CD4-positive, alpha-beta T cell treated with Interleukin-6 at 100 ng/mL for 8 hours (primary cell): ENCODE data around the gene GLB1L2.

Experiments used
- DNase-seq: peaks from one replicate; pipeline ENCODE4 v3.0.0-alpha.2; 2020; ENCODE audit warnings: mixed read lengths, low spot score

The GLB1L2 gene

DNA sequence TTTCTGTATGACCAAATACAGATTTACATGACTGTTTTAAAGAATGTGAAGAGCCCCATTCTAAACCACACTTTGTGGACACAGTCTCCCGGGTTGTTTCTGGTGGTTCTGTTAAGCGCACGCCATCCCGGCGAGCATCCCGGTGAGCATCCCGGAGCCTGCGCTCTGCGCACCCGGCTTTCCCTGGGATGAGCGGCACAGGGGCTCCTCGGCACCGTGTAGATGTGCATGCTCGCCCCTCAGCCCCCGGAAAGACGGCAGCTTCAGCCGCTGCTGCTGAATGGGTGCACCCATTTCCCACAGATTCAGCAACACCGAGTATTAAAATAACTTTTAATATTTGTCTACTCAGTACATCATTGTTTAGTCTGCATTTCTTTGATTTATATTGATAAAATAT, 36.0 kb downstream of the GLB1L2 start:
- DNase-seq = no peak

DNA sequence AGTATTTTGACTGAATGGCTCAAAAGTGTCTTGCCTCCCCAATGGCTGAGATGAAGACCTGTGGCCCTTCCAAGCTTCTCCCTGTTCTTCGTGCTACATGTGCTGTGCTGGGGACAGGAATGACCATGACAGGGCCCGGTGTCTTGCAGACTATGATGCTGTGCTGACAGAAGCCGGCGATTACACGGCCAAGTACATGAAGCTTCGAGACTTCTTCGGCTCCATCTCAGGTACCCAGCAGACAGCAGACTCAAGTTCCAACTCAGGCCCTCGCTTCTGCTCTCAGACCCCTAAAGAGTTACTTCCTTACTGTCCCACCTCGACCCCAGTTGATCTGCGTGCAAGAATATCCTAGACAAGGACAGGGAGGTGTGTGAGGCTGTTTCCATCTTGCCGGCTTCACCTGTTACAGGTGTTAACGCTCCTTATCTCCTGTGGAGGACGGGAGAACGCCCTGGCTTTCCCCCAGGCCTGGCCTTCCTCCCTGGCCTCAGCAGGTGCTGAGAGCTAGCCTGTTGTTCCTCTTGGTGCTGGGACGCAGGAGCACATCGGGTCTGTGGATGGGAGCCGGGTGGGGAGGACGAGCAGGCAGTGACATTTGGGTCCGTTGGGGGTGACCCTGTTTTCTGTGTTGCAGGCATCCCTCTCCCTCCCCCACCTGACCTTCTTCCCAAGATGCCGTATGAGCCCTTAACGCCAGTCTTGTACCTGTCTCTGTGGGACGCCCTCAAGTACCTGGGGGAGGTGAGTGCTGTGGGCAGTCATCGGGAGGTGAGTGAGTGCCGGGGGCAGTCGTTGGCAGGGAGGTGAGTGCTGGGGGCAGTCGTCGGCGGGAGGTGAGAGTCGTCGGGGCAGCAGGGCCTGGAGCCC, 38.1 kb downstream of the GLB1L2 start:
- no peak for DNase-seq

DNA sequence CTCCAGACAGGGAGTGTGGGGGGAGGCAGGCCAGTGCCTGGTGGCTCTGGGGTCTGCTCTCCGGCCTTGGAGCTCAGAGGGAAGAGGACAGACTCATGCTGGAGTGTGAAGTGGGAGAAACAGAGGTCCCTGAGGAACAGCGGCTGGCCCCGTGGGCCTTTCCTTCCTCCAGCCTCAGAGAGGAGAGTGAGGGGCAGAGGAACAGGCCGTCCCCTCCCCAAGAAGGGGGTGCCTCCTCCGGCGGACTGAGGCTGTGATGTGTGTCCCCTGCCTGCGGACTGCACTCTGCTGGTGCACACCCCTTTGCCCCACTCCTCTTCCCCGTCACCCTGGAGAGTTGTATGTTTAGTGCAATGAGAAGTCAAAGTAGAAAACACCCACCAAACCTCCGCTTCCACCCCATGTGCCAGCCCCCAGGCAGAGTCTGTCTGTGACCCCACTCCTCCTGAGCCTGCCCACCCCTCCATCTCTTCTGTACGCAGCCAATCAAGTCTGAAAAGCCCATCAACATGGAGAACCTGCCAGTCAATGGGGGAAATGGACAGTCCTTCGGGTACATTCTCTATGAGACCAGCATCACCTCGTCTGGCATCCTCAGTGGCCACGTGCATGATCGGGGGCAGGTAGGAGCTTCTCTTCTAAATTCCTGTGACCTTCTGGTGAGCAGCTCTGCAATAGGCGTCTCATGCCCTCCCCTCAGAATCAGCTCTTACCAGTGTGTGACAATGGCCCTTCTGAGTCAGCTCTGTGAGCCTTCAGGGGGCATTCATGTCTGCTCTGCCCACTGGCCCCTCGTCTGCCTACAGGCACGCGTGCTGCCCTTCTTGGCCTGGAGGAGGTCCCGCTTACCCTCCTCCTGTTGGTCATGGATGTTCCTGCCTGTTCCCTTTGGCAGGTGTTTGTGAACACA, 39.0 kb downstream of the GLB1L2 start:
- DNase-seq = no peak

DNA sequence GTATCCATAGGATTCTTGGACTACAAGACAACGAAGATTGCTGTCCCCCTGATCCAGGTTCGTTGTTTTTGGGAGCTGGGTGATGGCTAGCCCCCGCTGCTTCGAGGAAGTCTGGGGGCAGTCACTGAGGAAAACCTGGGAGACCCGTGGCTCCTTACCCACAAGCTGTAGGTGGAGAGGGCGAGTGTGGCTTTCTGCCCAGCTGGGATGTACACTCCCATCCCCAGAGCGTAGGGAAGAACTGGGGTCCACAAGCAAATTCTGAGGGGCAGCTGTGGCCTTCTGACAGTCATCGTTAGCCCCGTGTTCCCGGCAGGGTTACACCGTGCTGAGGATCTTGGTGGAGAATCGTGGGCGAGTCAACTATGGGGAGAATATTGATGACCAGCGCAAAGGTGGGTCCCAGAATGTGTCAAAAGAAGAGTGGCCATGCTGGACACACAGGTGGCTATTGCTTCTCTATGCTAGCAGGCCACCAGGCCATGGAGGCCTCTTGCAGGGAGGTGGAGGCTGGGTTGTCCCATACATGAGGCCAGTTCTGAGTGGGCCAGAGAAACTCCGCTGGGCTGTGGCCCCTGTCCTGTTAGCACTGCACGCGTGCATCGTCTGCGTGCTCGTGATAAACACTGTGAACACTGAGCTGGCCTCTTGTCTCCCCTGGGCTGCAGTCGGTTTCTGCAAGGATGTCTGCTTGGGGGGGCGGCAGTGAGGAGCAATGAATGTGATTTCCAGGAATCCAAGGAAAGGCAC, 39.8 kb downstream of the GLB1L2 start:
- DNase-seq = no peak

DNA sequence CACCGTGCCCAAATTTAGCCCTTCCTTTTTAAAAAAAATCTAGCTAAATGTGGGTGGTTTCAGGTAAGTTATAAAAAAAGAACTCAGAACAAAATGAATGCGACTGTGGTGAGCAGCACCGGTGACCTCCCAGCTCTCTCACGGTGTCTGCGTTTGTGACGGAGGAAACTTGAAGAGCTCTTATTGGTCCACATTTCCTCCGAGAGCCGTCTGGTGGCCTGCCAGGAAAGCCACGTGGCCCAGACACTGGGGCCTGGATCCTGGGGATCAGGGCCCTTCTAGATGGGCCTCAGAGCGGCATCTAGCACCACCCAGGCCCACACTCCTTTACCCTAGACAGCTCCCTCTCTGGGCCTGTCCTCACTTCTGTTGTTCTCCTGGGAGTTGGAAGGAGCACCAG, 40.7 kb downstream of the GLB1L2 start:
- DNase-seq = no peak

DNA sequence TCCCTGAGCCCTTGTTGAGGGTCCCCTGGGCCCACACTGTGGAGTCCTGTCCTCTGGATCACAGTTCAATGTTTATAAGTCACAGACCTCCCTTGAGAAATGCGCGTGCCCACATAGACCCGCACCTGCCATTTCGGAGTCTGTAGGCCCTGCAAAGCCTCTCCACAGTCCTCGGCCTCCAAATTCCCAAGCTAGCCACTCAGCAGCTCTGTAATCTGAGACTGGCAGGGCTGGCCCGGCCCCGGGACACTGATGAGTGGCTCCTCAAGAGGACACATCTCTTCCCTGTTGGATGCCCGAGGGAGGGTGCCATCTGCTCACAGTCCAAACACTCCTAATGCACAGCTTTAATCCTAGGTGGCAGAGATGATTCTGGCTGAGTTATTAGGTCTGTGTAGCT, 41.2 kb downstream of the GLB1L2 start:
- no peak for DNase-seq

DNA sequence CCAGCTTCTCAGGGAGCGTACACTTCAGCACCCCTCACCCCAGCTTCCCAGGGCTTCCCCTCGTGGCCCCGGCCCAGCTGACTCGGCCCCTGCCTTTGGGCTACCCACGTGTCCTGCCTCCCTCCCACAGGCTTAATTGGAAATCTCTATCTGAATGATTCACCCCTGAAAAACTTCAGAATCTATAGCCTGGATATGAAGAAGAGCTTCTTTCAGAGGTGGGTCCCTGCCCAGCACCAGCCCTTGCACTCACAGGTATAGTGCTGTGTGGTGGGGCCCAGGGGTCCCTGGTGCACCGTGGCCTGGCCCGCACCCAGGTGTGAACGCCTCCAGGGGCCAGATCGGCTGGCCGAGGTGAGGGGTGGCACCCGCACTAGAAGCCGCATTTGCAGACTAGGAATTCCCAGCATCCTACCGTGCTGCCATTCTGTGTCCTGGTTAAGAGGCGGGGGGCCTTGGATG, 41.8 kb downstream of the GLB1L2 start:
- DNase-seq = no peak

DNA sequence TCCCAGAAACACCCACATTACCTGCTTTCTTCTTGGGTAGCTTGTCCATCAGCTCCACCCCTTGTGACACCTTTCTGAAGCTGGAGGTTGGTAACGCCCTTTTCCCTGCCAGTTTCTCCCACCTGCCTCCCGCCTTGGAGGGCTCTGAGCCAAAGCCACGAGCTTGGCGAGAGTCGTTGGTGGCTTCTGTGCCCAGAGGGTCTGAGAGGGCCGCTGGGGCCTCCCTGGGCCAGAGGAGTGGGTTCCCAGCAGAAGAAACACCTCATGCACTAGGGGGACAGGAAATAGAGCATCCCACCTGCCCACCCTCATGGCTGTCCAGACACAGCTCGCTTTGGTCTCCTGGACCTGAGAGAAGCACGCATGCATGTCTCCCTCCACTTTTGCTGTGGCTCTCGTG, 42.4 kb downstream of the GLB1L2 start:
- DNase-seq = no peak

DNA sequence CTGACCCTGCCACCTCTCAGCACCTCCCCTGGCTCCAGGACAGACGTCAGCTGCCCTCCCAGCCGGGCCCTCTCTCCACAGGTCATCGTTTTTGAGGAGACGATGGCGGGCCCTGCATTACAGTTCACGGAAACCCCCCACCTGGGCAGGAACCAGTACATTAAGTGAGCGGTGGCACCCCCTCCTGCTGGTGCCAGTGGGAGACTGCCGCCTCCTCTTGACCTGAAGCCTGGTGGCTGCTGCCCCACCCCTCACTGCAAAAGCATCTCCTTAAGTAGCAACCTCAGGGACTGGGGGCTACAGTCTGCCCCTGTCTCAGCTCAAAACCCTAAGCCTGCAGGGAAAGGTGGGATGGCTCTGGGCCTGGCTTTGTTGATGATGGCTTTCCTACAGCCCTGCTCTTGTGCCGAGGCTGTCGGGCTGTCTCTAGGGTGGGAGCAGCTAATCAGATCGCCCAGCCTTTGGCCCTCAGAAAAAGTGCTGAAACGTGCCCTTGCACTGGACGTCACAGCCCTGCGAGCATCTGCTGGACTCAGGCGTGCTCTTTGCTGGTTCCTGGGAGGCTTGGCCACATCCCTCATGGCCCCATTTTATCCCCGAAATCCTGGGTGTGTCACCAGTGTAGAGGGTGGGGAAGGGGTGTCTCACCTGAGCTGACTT, 43.2 kb downstream of the GLB1L2 start:
- no peak for DNase-seq

DNA sequence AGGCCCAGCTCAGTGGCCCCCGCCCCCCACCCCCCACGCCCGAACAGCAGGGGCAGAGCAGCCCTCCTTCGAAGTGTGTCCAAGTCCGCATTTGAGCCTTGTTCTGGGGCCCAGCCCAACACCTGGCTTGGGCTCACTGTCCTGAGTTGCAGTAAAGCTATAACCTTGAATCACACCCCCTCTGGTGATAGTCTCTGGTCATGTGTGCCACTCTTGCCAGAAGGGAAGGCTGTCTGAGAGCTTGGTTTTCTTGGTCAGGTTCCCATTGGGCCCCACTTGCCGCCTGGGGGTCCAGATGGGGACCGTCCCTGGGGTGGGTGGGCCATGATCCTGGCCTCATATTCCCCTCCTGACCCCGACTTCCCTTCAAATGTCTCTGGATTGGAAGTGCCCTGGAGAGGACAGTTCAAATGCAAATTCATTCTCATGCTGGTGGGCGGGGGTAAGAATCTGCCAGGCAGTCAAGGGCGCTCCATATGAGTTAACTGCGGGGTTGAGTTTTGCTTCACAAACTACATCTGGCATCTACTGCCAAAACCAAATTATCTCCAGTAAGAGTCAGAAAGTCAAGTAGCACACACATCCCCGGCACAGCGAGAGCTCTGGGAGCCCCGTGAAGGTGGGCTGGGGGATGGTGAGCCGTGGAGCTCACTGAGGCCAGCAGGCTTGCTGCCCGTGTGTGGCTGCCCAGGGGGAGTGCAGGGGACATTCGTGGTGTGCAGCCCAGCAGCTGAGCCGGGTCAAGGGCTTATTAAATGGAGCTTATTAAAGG, 44.5 kb downstream of the GLB1L2 start:
- DNase-seq = no peak

DNA sequence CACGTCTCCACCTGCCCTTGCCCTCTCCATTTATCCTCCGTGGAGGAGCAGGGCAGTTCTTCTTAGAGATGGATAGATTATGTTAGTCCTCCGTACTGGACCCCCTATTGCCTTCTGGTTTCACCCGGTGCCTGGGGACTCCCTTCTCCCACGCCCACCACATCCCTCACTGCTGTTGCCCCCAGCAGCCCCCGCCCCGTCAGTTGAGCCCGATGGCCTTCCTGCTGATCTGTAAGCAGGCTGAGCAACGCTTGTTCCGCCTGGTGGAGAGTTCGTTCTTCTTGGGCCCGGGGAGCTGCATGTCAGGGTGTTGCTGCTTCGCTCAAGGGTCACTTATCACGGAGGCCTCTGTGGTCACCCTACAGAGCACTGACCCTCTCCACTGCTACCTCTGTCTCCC, 46.1 kb downstream of the GLB1L2 start:
- DNase-seq = no peak

DNA sequence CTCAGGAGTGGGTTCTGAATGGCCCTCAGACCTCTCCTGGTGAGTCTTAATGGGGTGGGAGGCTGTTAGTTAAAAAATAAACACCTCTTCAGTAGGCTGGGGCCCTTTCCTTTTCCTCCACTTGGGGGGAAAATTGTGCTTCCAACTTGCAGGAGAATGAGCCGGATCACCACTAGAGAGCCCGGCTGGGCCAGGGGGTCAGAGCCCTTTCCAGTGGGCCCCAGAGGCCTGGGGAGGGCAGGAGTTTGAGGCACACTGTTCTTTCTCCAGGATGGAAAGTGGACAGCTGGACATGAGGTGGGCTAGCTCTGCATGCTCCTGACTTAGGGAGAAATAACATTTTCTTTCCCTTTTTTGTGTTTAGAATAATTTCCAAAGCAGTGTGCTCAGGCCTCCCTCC, 47.5 kb downstream of the GLB1L2 start:
- no peak for DNase-seq

DNA sequence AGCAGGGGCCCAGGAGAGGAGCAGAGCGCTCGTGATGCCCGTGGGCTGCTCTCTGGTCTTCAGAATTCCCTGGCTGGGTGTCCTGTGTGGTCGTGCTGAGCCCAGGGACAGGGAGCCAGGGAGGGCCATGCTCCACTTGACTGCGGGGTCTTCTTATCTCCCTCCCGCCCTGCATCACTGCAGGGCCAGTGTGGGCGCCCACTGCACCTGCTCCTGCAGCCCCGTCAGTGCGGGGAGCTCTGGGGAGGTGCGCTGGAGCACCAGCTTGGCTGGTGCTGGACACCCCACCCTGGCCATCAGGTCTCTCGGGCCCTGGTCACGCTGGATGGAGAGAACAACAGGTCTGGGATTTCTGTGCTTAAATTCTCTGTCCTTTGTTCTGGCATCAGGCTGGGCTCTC, 48.4 kb downstream of the GLB1L2 start:
- DNase-seq = no peak

DNA sequence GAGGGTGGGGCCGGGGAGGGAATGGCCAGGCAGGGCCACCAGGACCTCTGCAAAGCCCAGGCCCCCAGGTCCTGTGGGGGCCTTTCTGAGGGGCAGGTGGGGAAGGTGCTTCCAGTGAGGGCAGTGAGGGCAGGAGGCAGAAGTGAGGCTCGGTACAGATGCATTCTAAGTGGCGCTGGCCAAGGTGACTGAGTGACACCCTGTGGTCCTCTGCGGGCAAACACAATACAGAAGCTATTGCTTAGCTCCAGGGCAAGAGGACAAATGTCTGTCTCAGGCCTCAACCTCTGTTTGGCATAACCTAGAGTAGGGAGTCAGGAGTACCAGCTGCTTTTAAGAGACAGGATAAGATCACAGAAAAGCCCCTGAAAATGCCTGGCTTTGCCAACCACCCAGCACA, 49.0 kb downstream of the GLB1L2 start:
- no peak for DNase-seq

DNA sequence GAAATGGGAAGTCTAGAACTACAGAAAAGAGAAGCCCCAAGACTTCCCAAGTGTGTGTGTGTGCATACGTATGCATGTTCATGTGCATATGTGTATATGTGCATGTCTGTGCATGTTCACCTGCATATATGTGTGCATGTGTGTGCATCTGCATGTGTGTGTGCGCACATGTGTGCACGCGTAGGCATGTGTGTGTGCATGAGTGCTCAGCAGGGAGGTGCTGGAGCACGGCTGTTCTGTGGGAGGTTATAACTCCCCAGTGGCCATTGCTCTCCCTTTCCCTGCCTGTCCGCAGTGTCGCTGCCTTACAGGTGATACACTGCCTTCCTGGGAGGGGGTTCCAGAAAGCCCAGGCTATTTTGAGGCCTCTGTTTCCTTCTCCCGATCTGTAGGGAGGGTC, 50.5 kb downstream of the GLB1L2 start:
- no peak for DNase-seq

DNA sequence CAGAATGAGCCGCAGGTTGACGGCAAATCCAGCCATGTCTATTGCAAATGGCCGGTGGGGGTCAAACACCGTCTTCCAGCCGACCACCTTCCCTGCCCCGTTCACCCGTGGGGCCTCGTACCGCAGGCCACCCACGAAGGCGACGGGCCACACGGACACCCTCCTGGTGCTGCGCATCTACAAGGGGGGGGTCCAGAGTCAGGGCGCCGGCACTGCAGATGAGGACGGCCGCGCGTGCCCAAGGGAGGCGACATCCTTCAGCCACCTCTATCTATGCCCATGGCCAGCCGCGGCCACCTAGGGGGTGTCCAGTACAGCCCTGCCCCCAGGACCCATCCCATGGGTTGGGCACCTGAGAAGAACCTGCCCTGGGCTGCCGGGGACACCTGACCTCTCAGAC, 51.0 kb downstream of the GLB1L2 start:
- no peak for DNase-seq

DNA sequence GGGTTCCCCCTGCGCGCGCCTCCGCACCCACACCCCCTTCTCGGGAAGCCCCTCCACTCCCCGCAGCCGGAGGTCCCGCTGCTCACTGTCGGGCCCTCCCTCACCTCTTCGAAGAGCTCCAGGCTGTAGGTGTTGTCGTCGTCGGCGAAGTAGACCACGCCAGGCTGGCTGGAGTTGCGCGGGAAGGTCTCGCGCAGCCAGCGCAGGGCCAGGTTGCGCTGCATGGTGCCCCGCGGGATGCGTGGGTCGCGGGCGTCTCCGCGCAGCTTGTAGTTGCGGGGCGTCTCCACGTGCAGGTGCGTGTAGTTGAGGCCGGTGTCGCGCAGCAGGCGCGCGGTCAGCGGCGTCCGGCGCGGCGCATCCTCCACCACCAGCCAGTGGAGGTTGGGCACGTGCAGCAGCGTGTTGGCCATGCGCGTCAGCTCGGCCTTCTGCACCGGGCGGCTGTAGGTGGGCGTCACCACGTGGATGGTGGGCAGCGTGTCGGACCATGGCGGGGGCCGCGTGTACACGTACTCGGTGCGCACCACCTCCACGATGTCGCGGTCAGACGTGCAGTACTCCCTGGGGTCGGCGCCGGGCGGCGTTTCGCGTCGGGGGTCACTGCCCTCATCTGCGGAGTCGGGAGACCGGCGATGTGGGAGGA, 51.9 kb downstream of the GLB1L2 start:
- DNase-seq = no peak

DNA sequence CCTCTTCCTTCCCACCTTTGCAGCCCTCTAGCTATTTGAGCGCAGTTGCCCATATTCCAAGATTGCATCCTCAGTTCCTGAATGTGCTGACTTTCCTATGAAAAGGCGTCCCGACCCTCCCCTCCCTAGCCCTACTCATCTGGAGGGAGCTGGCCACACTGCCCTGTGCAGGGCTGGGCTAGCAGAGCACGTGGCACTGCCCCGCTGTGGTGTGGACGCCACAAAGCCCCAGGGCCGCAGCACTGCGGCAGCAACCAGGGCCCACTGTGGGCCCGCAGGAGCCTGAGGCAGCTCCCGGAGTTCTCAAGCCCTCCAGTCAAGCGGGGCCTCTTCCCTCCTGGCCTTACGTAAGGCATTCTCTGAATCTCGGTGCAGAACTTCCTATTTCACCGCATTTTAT, 52.6 kb downstream of the GLB1L2 start:
- no peak for DNase-seq

DNA sequence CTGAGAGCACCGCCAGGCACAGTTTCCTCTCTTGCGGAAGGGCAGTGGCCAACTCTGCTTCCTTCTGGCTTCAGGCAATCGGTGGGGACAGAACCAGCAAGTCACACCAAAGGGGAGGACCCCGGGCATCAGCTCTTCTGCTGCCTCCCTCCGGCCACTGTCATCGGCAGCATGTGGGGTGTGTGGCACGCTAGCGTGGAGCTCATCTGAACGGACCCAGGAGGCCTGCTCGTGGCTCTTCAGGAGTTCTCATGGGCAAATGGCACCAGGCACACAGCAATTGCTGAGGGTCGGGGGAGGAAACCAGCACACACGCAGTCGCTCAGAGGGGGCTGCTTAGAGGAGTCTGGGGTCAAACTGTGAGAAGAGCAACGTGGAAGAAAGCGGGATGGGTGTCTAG, 53.4 kb downstream of the GLB1L2 start:
- no peak for DNase-seq

DNA sequence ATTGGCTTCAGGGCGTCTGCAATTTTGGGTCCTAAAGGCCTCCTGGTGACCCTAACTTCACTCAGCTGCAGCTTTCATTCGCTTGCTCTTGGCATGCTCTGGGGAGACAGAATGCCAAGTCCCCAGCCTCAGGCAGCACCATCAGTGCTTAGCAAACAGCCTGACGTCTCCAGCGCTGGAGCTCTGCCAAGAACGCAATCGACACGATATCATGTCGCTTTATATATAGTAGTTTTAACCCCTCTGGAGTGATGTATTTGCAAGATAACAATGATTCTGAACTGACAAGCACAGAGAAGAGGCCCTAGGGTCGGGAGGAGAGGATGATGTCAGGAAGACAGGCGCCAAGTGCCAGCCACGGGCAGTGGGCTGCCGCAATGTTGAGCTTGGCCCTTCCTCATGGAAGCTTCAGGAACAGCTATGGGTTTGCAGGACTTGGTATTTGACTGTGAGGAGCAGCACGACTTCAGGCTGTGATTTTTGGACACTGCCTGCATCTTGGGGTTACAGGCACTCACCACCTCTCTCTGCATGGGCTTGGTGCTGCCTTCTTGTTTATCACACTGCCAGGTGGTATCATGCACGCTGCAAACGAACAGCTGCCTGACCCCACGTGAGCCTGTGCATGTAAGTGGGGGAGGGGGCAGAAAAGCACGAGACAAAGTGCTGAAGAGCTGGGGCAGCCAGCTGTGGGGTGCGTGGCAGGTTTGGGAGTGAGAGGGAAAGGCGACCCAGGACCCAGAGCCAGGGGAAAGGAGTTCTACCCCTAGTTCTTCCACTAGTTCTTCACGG, 54.2 kb downstream of the GLB1L2 start:
- no peak for DNase-seq
